ENCODE results near the gene COLGALT1. TPM values are rescaled to one million over a fixed set of nuclear protein-coding genes. Genes with fewer than 3 reads are reported as not detected.

Gene COLGALT1
- total RNA-seq, 4 donors from 2014 or later, result 38.6 to 78.6 (median 54.7) TPM

DNA sequence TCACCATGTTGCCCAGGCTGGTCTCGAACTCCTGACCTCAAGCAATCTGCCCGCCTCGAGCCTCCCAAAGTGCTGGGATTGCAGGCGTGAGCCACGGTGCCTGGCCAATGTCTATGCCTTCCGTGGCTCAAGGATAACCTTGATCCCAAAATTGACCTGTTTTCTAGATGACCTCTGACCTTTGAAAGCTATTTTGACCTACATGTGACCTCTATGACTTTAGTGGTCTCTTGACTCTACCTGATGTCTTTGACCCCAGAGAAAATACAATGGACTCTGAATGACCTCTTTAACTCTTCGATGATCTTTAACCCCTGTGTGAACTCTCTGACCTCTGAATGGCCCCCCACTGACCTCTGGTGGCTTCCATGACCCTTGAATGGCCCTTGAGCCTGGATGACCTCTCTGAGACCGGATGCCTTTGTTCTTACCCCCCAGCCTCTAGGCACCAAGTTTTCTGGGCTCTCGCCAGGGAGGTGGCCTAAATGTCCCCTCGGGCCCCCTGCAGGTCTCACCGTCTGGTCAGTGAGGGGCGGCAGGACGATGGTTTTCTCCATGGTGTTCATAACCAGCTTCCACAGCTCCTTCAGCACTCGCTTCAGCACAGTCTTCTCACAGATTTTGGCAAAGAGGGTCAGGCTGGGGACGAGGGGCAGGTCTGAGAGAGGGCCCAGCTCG, 69.0 kb downstream of the COLGALT1 start:
- Histone ChIP-seq H3K36me3 (no peaks in the 10 kb centered on the region), H3K4me1 (no peaks in the 10 kb centered on the region), H3K4me3 (no peak overlapping the region), H3K9me3 (no peaks in the 10 kb centered on the region), H3K27ac (no peak overlapping the region), H3K27me3 (no peaks in the 10 kb centered on the region)
- intact Hi-C loops (cut with DNase I; ENCODE audit: low total_unique reads), result no loop called here
- no peak for DNase-seq
- TF ChIP-seq POLR2AphosphoS5 (IDR thresholded peaks at IDR 0.05) (no peak), POLR2A (IDR thresholded peaks at IDR 0.05) (no peak), CTCF (IDR thresholded peaks at IDR 0.05) (no peak), EP300 (IDR thresholded peaks at IDR 0.05; ENCODE audit: low read depth) (no peak)
- in situ Hi-C loops (cut with MboI; ENCODE audit: low pct_ligation_motif_present in 1 of 4, low pct_unique_long_range_greater_than_20kb in 1 of 4, low sequenced_read_pairs in 3 of 4), result no loop called here
- WGBS, 2 donors (ENCODE audit: low coverage in 1 of 2), result 80 to 100% methylated on average over 1 to 16 of the region's 16 CpGs

GRCh38 chr19:17625043-17625442, 69.6 kb downstream of the COLGALT1 start:
- Histone ChIP-seq H3K4me1 (no peaks in the 10 kb centered on the region), H3K36me3 (no peaks in the 10 kb centered on the region), H3K9me3 (no peaks in the 10 kb centered on the region), H3K4me3 (no peak overlapping the region), H3K27ac (no peak overlapping the region), H3K27me3 (no peaks in the 10 kb centered on the region)
- intact Hi-C loops (cut with DNase I; ENCODE audit: low total_unique reads) (no loop called here), in situ Hi-C loops (cut with MboI; ENCODE audit: low pct_ligation_motif_present in 1 of 4, low pct_unique_long_range_greater_than_20kb in 1 of 4, low sequenced_read_pairs in 3 of 4) (no loop called here)
- no peak for DNase-seq
- TF ChIP-seq POLR2A (IDR thresholded peaks at IDR 0.05), result no peak
- TF ChIP-seq EP300 (IDR thresholded peaks at IDR 0.05; ENCODE audit: low read depth), result no peak
- no peak for TF ChIP-seq CTCF (IDR thresholded peaks at IDR 0.05)
- TF ChIP-seq POLR2AphosphoS5 (IDR thresholded peaks at IDR 0.05), result no peak
- 95 to 100% methylated on average over 1 of the region's 1 CpG for WGBS, 2 donors (ENCODE audit: low coverage in 1 of 2)

DNA sequence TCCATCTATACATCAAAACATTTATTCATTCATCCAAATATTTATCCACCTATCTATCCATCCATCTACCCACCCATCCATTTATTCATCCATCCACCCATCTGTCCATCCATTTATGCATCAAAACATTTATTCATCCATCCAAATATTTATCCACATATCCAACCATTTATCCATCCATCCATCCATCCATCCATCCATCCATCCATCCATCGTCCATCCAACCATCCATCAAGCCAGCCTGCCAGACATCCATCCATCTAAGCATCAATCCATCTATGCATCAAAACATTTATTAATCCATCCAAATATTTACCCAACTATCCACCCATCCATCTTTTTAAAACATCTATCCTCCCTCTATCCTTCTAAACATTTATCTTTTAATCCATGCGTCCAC, 70.5 kb downstream of the COLGALT1 start:
- Histone ChIP-seq H3K9me3 (no peaks in the 10 kb centered on the region), H3K27ac (no peak overlapping the region), H3K4me1 (no peaks in the 10 kb centered on the region), H3K27me3 (no peaks in the 10 kb centered on the region), H3K36me3 (no peaks in the 10 kb centered on the region), H3K4me3 (no peak overlapping the region)
- intact Hi-C loops (cut with DNase I; ENCODE audit: low total_unique reads), result no loop called here
- 55 to 80% methylated on average over 2 of the region's 2 CpGs for WGBS, 2 donors (ENCODE audit: low coverage in 1 of 2)
- TF ChIP-seq POLR2A (IDR thresholded peaks at IDR 0.05) (no peak), CTCF (IDR thresholded peaks at IDR 0.05) (no peak), POLR2AphosphoS5 (IDR thresholded peaks at IDR 0.05) (no peak), EP300 (IDR thresholded peaks at IDR 0.05; ENCODE audit: low read depth) (no peak)
- no peak for DNase-seq
- in situ Hi-C loops (cut with MboI; ENCODE audit: low pct_ligation_motif_present in 1 of 4, low pct_unique_long_range_greater_than_20kb in 1 of 4, low sequenced_read_pairs in 3 of 4), result no loop called here

DNA sequence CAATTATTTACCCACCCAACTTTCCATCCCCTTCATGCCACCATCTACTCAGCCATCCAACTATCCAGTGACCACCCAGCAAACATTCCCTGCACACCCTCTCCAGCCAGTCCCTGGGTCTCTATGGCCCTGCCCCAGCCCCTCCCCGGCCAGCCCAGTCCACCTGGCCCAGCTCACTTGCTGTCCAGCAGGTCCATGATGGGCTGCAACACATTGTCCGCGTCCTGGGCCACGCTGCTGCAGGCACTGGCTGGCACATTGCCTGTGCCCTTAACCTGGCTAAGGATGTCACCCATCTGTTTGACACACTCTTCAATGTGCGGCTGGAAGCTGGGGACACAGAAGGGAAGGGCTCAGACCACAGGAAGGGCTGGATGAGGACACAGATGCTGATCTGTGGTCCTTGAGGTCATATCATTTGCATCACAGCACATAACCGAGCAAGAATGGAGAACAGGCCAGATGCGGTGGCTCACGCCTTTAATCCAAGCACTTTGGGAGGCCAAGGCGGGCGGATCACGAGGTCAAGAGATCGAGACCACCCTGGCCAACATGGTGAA, 71.1 kb downstream of the COLGALT1 start:
- WGBS, 2 donors (ENCODE audit: low coverage in 1 of 2), result 69% methylated on average over 12 of the region's 12 CpGs; no CpG with 5 or more reads in 1 of the 2 donors
- no peak overlapping the region for H3K4me3 ChIP-seq
- H3K9me3 ChIP-seq, result no peaks in the 10 kb centered on the region
- no peak for DNase-seq
- H3K27me3 ChIP-seq, result no peaks in the 10 kb centered on the region
- H3K4me1 ChIP-seq, result no peaks in the 10 kb centered on the region
- in situ Hi-C loops (cut with MboI; ENCODE audit: low pct_ligation_motif_present in 1 of 4, low pct_unique_long_range_greater_than_20kb in 1 of 4, low sequenced_read_pairs in 3 of 4) (no loop called here), intact Hi-C loops (cut with DNase I; ENCODE audit: low total_unique reads) (no loop called here)
- TF ChIP-seq POLR2AphosphoS5 (IDR thresholded peaks at IDR 0.05) (no peak), EP300 (IDR thresholded peaks at IDR 0.05; ENCODE audit: low read depth) (no peak), CTCF (IDR thresholded peaks at IDR 0.05) (no peak), POLR2A (IDR thresholded peaks at IDR 0.05) (no peak)
- no peak overlapping the region for H3K27ac ChIP-seq
- no peaks in the 10 kb centered on the region for H3K36me3 ChIP-seq

Data from transverse colon (tissue), 4 donors.